ENCODE data around the gene LPP. TPM values are rescaled to one million over a fixed set of nuclear protein-coding genes. Genes with fewer than 3 reads are reported as not detected.

Gene LPP
- polyA plus RNA-seq, 1 donor (not counting 4 experiments of a cell fraction or from before 2014, with no cell fraction given) = 16.0 TPM

- TF ChIP-seq EZH2 (IDR thresholded peaks at IDR 0.05; ENCODE audit: low read length) = no peak
- TF ChIP-seq, protein P1, sequence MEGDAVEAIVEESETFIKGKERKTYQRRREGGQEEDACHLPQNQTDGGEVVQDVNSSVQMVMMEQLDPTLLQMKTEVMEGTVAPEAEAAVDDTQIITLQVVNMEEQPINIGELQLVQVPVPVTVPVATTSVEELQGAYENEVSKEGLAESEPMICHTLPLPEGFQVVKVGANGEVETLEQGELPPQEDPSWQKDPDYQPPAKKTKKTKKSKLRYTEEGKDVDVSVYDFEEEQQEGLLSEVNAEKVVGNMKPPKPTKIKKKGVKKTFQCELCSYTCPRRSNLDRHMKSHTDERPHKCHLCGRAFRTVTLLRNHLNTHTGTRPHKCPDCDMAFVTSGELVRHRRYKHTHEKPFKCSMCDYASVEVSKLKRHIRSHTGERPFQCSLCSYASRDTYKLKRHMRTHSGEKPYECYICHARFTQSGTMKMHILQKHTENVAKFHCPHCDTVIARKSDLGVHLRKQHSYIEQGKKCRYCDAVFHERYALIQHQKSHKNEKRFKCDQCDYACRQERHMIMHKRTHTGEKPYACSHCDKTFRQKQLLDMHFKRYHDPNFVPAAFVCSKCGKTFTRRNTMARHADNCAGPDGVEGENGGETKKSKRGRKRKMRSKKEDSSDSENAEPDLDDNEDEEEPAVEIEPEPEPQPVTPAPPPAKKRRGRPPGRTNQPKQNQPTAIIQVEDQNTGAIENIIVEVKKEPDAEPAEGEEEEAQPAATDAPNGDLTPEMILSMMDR (optimal IDR thresholded peaks at IDR 0.05 in 1 of 3, IDR thresholded peaks at IDR 0.05 in 1 of 3, conservative IDR thresholded peaks at IDR 0.05 in 1 of 3; ENCODE audit: extremely low read depth in 1 of 3, insufficient read depth in 2 of 3, low read length in 3 of 3) = no peak
- H2AFZ ChIP-seq (ENCODE audit: control insufficient read depth, low read length) = no peak overlapping the region
- H3K4me3 ChIP-seq (ENCODE audit: control insufficient read depth in 2 of 3, extremely low read depth in 1 of 3, insufficient read depth in 2 of 3, low read depth in 1 of 3, low read length in 3 of 3) = no peak overlapping the region
- dilution Hi-C loops (cut with MboI; ENCODE audit: extremely low pct_ligation_motif_present, low sequenced_read_pairs) = no loop called here
- H3K9me3 ChIP-seq (ENCODE audit: control insufficient read depth, low read depth, low read length) = no peaks in the 10 kb centered on the region
- no peaks in the 10 kb centered on the region for H3K36me3 ChIP-seq (ENCODE audit: control insufficient read depth in 2 of 2, extremely low read depth in 1 of 2, insufficient read depth in 2 of 2, low read length in 2 of 2)
- FAIRE-seq (no peak), DNase-seq (ENCODE audit: low read depth, low spot score) (no peak)
- peaks cover 9% of the 10 kb centered on the region for H3K4me1 ChIP-seq (ENCODE audit: control insufficient read depth, extremely low read depth, insufficient read depth, low read length)
- H3K9me1 ChIP-seq (ENCODE audit: control insufficient read depth, extremely low read depth, insufficient read depth, low read length) = no peaks in the 10 kb centered on the region
- H4K20me1 ChIP-seq (ENCODE audit: control insufficient read depth, extremely low read depth, insufficient read depth, low read length) = no peaks in the 10 kb centered on the region
- H3K4me2 ChIP-seq (ENCODE audit: control insufficient read depth, extremely low read depth, insufficient read depth, low read depth, low read length) = no peak overlapping the region
- H3K27ac ChIP-seq (ENCODE audit: control insufficient read depth, insufficient read depth, low read length) = no peak overlapping the region
- H3K27me3 ChIP-seq (ENCODE audit: control insufficient read depth, extremely low read depth, insufficient read depth, low read length) = no peaks in the 10 kb centered on the region
- H3K9ac ChIP-seq (ENCODE audit: control insufficient read depth, extremely low read depth, insufficient read depth, low read length) = no peak overlapping the region
- H3K79me2 ChIP-seq (ENCODE audit: control insufficient read depth, insufficient read depth, low read length) = peaks cover 82% of the 10 kb centered on the region
Measured at GRCh38 chr3:188158731-188159310, 4.9 kb downstream of the LPP start.

GRCh38 chr3:188160751-188161150, 6.8 kb downstream of the LPP start:
- Histone ChIP-seq H4K20me1 (ENCODE audit: control insufficient read depth, extremely low read depth, insufficient read depth, low read length) (peaks cover 6% of the 10 kb centered on the region), H3K9me3 (ENCODE audit: control insufficient read depth, low read depth, low read length) (no peaks in the 10 kb centered on the region), H3K9ac (ENCODE audit: control insufficient read depth, extremely low read depth, insufficient read depth, low read length) (no peak overlapping the region), H3K4me1 (ENCODE audit: control insufficient read depth, extremely low read depth, insufficient read depth, low read length) (peaks cover 13% of the 10 kb centered on the region), H3K9me1 (ENCODE audit: control insufficient read depth, extremely low read depth, insufficient read depth, low read length) (no peaks in the 10 kb centered on the region), H3K4me2 (ENCODE audit: control insufficient read depth, extremely low read depth, insufficient read depth, low read depth, low read length) (no peak overlapping the region), H3K36me3 (ENCODE audit: control insufficient read depth in 2 of 2, extremely low read depth in 1 of 2, insufficient read depth in 2 of 2, low read length in 2 of 2) (no peaks in the 10 kb centered on the region), H2AFZ (ENCODE audit: control insufficient read depth, low read length) (no peak overlapping the region), H3K4me3 (ENCODE audit: control insufficient read depth in 2 of 3, extremely low read depth in 1 of 3, insufficient read depth in 2 of 3, low read depth in 1 of 3, low read length in 3 of 3) (no peak overlapping the region), H3K27me3 (ENCODE audit: control insufficient read depth, extremely low read depth, insufficient read depth, low read length) (no peaks in the 10 kb centered on the region), H3K79me2 (ENCODE audit: control insufficient read depth, insufficient read depth, low read length) (peaks cover 88% of the 10 kb centered on the region), H3K27ac (ENCODE audit: control insufficient read depth, insufficient read depth, low read length) (no peak overlapping the region)
- DNase-seq (ENCODE audit: low read depth, low spot score) (no peak), FAIRE-seq (no peak)
- dilution Hi-C loops (cut with MboI; ENCODE audit: extremely low pct_ligation_motif_present, low sequenced_read_pairs) = no loop called here
- TF ChIP-seq, protein P1 (optimal IDR thresholded peaks at IDR 0.05 in 1 of 3, IDR thresholded peaks at IDR 0.05 in 1 of 3, conservative IDR thresholded peaks at IDR 0.05 in 1 of 3; ENCODE audit: extremely low read depth in 1 of 3, insufficient read depth in 2 of 3, low read length in 3 of 3) = no peak
- no peak for TF ChIP-seq EZH2 (IDR thresholded peaks at IDR 0.05; ENCODE audit: low read length)

Data from keratinocyte (primary cell).